Kidney epithelial cell (primary cell): ENCODE data around the gene CCR9. TPM values are rescaled to one million over a fixed set of nuclear protein-coding genes. Genes with fewer than 3 reads are reported as not detected.

Experiments used
- DNase-seq: peaks from one replicate; pipeline ENCODE4 v3.0.0-alpha.2; 2010; ENCODE audit warnings: low read depth
- H3K27me3 ChIP-seq: 2 replicates; pipeline ENCODE4 v1.6.0; 2011; ENCODE audit warnings: low read length; ENCODE audit not compliant: control insufficient read depth, insufficient read depth
- H3K36me3 ChIP-seq: 2 replicates; pipeline ENCODE4 v1.5.1; 2011; ENCODE audit warnings: low read length; ENCODE audit not compliant: control insufficient read depth, insufficient read depth
- H3K4me3 ChIP-seq: 2 replicates; pipeline ENCODE4 v1.5.1; 2011; ENCODE audit warnings: low read depth, mild to moderate bottlenecking, control low read depth, low read length
- CTCF ChIP-seq: IDR thresholded peaks from 2 replicates; pipeline ENCODE4 v1.5.1; 2011; ENCODE audit warnings: mild to moderate bottlenecking, moderate library complexity, low read length, control low read depth, inconsistent platforms; ENCODE audit not compliant: insufficient read depth, poor library complexity, severe bottlenecking
- total RNA-seq: library from RNA; depleted of rRNA; stranded (reverse); fragments of >200 nt; gene quantifications from 2 replicates; pipeline ENCODE4 v1.2.3, GENCODE V29; 2015

CCR9 gene
- total RNA-seq, 1 donor from 2014 or later, result not detected

- Histone ChIP-seq H3K36me3 (no peaks in the 10 kb centered on the region), H3K27me3 (no peaks in the 10 kb centered on the region), H3K4me3 (no peak overlapping the region)
- DNase-seq, result no peak
- TF ChIP-seq CTCF, result no peak
These were observed 51.1 kb downstream of the CCR9 start for GRCh38 chr3:45937206-45938042.

- no peaks in the 10 kb centered on the region for H3K36me3 ChIP-seq
- DNase-seq, result no peak
- H3K4me3 ChIP-seq, result no peak overlapping the region
- no peak for TF ChIP-seq CTCF
- H3K27me3 ChIP-seq, result no peaks in the 10 kb centered on the region
These were observed 51.7 kb downstream of the CCR9 start for GRCh38 chr3:45938043-45938435.

- no peak overlapping the region for H3K4me3 ChIP-seq
- peak; percentile 89 for TF ChIP-seq CTCF
- H3K27me3 ChIP-seq, result no peaks in the 10 kb centered on the region
- DNase-seq, result peak; percentile 70
- no peaks in the 10 kb centered on the region for H3K36me3 ChIP-seq
These were observed 52.5 kb downstream of the CCR9 start for GRCh38 chr3:45938864-45939263.

- no peak for DNase-seq
- H3K36me3 ChIP-seq, result no peaks in the 10 kb centered on the region
- TF ChIP-seq CTCF, result no peak
- H3K4me3 ChIP-seq, result no peak overlapping the region
- H3K27me3 ChIP-seq, result no peaks in the 10 kb centered on the region
These were observed 53.0 kb downstream of the CCR9 start for GRCh38 chr3:45939341-45939771.

GRCh38 chr3:45940004-45940780, 53.8 kb downstream of the CCR9 start:
- TF ChIP-seq CTCF, result no peak
- Histone ChIP-seq H3K27me3 (no peaks in the 10 kb centered on the region), H3K4me3 (no peak overlapping the region), H3K36me3 (no peaks in the 10 kb centered on the region)
- DNase-seq, result no peak
